Measurements from ENCODE around the gene ASMTL.
"Not testable (repeated sequence)": the region's sequence is repeated elsewhere in the genome, so short reads cannot be mapped to it uniquely, and the experiment has no call there.

ASMTL gene, protein sequence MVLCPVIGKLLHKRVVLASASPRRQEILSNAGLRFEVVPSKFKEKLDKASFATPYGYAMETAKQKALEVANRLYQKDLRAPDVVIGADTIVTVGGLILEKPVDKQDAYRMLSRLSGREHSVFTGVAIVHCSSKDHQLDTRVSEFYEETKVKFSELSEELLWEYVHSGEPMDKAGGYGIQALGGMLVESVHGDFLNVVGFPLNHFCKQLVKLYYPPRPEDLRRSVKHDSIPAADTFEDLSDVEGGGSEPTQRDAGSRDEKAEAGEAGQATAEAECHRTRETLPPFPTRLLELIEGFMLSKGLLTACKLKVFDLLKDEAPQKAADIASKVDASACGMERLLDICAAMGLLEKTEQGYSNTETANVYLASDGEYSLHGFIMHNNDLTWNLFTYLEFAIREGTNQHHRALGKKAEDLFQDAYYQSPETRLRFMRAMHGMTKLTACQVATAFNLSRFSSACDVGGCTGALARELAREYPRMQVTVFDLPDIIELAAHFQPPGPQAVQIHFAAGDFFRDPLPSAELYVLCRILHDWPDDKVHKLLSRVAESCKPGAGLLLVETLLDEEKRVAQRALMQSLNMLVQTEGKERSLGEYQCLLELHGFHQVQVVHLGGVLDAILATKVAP

DNA sequence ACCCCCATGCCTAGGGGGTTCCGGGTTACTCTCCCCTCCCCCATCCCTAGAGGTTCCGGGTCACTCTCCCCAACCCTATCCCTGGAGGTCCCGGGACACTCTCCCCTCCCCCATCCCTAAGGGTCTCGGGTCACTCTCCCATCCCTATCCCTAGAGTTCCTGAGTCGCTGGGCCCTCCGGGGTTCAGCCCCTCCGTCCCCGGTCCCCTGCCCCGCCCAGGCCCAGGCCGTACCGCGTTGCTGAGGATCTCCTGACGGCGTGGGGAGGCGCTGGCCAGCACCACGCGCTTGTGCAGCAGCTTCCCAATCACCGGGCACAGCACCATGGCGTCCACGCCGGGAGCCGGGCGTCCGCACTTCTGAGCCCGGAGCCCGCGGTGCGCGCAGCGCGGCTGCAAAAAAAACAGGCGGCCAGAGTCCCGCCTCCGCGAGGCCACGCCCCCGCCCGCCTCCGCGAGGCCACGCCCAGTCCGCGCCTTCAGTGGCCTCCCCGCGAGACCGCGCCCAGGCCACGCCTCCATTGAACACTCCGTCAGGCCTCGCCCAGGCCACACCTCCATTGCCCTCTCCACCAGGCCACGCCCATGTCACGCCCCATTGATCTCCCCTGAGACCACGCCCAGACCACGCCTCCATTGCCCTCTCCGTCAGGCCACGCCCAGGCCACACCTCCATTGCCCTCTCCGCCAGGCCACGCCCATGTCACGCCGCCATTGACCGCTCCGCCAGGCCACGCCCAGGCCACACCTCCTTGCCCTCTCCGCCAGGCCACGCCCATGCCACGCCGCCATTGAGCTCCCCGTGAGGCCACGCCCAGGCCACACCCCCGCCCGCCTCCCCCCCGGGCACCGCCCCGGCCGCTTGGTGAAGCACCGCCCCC, at the start of gene ASMTL:
TSS of gene ASMTL (minus strand) at position 394 of the 879 bp plus-strand sequence. CDS start at position 325, 69 bp downstream.
- peak; percentile 100 for DNase-seq

DNA sequence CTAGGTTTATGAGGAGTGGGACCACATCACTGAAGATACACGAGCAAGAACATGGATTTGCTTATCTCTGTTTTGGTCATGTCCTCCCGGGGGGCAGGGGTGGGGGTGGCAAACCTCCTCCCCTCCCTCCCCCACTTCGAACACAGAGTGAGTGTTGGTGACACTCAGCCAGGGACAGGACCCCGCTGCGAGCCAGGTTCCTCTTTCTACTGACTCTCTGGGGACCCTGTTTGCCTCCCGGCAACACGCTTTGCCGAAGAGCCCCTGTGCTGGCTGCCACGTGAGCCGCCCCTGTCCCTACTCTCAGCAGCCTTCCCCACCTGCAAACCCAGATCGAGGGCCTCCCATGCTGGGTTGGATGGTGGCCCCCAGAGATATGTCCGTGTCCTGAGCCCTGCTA, 49.5 kb upstream of the ASMTL start:
- no peak for DNase-seq

DNA sequence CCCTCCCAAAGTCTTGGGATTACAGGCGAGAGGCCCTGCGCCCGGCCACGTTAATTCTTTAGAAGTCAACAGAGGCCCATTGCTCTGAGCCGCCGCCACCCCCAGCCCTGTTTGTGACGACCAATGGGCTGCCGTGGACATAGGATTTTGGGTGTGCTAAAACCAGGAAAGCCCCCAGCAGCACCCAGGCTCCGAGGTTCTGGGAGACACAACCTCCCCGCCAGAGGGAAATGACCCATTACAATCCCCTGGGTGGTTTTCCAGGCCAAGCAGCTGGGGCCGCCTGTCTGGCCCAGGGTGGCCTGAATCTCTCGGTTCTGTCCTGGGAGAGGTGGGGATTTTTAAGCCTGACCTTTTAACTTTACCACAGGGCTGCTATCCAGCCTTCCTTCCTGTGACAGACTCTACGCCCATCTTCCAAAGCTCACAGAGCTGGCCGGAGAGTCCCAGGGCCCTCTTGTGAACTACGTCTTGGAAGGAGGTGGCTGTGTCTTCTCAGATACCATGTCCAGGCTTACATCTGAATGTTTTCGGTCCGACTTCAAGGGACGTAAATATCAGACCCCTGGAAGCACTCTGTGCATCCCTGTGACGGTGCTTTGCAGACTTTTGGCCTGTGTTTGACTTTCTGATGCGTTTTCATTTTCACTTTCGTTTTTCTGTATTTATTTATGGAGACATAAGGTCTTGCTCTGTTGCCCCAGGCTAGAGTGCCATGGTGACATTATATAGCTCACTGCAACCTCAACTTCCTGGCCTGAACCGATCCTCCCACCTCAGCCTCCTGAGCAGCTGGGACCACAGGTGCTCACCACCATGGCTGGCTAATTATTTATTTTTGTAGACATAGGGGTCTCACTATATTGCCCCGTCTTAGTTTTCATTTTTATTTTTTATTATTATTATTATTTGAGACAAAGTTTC, 48.3 kb upstream of the ASMTL start:
- no peak for DNase-seq

DNA sequence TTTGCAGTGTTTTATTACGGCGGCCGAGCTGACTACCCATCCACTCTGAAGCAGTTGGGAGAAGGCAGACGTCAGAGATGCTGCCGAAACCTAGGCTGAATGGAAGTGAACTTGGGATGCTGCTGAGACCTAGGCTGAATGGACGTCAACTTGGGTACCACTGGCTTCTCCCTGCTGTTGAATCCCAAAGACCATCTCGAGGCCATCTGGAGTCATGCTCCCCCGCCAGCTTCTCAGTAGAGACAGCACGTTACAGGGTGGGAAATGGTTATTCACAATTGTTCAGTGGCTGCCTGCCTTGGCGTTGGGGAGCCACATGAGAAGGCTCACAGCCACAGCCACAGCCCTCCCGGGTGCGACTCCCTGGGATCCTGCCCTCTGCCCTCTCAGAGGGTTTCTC, 43.4 kb upstream of the ASMTL start:
- DNase-seq: peak; percentile 17

DNA sequence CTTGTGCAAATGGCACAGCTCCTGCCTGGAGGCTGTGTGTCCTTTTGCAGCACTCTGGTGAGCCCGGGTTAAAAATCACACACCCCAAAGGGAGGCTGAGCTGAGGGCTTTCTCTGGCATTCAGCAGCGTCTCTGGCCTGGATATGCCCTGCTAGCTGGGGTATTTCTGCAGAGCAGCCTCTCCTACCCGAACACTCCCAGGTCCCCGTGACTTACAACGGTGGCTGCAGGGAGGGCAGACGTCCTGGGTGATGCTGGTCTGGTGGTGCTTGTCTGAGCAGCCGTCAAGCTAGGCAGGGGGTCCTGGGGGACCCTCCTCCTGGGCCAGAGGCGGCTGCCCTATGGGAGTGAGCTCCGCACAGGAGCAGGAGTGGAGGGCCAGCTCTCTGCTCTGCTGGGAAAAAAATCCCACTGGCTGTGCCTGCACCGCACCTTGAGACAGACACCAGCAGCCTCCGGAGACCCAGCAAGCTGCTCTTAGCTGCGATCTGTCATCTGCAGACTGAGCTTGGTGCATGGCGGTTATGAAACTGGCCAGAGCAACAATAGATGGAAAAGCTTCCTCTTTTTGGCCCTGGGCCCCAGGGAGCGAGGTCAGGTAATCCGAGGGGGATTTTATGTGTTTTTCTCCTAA, 41.3 kb upstream of the ASMTL start:
- DNase-seq: peak; percentile 35

DNA sequence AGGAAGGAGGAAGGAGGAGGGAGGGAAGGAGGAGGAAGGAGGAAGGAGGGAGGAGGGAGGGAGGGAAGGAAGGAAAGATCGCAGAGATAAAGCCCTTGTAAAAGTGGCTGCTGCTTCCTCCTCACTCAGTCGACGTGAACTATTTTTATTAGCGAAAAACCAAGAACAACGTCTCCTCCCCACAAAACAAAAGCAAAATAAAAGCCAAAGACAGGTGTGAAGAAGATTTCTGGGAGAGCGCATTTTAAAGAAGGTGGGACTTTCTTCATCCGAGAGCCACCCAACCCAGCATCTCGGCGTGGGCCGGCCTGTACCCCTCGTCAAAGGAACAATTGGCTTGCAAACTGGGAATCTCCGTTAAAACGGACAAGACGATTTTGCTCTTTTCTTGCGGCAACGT, 40.7 kb upstream of the ASMTL start:
- DNase-seq: no peak

DNA sequence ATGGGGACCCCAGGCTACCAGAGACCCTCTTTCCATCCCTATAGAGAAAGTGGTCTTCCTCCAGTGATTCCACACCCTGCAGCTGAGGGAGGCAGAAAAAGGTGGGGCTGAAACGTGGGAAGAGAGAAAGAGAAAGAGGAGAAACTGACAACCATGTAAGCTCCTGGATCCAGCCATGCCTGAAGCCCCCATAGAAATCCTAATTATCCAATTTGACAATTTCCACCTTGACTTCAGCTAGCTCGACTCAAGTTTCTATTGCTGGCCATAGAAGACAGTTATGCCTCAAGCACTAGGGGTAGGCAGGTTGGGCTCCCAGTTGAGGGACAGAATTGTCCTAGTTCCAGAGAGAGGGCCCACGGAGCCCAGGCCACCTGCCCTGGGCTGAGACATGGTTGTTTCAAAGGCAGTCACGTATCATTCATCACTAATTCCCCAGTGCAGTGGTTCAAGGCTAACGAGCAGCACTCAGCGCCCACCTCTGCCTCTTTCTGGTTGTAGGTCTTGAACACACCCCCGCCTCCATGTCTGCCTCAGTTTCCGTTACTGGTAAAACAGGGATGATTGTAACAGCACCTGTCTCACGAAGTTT, 39.8 kb upstream of the ASMTL start:
- peak; percentile 19 for DNase-seq

DNA sequence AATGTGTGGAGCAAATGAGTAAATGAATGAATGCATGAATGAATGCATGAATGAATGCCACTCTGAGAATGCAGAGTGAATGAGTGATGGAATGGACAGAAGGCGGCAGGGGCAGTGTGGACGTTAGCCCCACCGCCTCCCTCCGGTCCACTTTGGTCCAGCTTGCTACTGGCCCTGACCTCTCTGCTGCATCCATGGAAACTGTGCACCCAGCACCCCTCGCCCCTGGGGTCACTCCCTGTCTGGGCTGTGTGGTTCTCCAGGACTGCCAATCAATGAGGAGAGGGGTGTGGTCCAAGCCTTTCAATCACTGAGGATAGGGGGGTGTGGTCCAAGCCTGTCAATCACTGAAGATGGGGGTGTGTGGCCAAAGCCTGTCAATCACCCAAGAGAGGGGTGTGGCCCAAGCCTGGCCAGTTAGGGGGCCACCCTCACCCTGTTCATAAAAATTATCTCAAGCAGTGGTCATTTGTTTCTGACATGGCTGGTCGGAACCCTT, 39.2 kb upstream of the ASMTL start:
- DNase-seq: peak; percentile 39

DNA sequence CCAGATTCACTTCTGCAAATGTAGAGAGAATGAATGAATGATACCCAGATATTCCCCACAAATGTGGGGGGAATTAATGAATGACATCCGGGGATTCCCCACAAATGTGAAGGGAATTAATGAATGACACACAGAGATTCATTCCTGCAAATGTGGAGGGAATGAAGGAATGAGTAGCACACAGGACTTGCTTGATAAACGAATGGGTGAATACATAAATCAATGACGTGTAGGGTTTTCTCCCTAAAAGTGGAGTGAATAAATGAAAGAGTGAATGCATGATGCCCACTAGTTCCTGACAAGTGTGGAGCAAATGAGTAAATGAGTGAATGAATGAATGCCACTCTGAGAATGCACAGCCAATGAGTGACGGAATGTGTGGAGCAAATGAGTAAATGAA, 38.5 kb upstream of the ASMTL start:
- DNase-seq: not testable (repeated sequence)

DNA sequence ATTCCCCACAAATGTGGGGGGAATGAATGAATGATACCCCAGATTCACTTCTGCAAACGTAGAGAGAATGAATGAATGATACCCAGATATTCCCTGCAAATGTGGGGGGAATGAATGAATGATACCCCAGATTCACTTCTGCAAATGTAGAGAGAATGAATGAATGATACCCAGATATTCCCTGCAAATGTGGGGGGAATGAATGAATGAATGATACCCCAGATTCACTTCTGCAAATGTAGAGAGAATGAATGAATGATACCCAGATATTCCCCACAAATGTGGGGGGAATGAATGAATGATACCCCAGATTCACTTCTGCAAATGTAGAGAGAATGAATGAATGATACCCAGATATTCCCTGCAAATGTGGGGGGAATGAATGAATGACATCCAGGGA, 38.0 kb upstream of the ASMTL start:
- not testable (repeated sequence) for DNase-seq

DNA sequence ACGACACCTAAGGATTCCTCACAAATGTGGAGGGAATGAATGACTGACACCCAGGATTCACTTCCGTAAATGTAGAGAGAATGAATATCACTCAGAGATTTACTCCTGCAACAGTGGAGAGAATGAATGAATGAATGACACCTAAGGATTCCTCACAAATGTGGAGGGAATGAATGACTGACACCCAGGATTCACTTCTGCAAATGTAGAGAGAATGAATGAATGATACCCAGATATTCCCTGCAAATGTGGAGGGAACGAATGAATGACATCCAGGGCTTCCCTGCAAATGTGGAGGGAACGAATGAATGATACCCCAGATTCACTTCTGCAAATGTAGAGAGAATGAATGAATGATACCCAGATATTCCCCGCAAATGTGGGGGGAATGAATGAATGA, 36.6 kb upstream of the ASMTL start:
- not testable (repeated sequence) for DNase-seq

DNA sequence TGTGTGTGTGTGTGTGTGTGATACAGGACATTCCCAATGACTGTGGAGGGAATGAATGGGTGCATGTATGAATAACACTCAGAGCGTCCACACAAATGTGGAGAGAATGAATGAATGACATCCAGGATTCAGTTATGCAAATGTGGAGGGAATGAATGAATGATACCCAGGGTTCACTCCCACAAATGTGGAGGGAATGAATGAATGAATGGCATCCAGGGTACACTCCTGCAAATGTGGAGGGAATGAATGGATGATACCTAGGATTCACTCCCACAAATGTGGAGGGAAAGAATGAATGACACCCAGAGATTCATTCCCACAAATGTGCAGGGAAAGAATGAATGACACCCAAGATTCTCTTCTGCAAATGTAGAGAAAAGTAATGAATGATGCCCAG, 36.0 kb upstream of the ASMTL start:
- no peak for DNase-seq

DNA sequence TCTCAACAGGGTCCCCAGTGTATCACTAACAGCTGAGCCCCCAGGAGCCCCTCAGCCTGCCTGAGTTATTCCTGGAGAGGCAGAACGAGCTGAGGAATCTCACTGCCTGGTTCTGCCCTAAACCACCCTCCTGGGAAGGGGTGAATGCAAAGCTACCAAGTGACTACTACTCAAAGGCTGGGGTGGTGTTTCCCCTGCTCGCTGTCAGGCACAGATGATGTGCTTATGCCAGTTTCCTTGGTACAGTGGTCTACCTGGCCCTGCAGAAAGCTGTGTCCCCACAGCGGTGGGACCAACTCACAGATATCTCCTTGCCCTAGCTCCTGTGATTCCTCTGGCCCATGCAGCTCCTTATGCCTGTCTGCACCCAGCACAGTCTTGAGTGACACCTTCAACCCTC, 35.4 kb upstream of the ASMTL start:
- DNase-seq: peak; percentile 12

DNA sequence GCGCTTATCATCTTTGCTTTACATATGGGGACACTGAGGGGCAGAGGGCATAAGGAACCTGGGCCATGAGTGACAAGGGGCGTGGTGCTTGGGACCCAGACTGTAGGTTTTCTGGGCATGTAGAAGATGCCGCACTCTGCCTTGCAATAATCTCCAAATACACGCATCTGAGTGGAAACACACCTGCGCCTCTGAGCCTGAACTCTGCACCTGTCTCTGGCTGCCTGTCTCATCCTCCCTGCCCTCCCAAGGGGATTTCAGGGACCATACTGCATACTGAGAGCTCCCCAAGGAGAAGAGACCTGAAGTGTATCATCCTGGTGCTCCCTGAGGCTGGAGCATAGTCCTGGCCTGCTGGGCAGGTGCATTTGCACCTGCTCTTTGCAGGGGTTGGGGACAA, 34.7 kb upstream of the ASMTL start:
- DNase-seq: peak; percentile 16

DNA sequence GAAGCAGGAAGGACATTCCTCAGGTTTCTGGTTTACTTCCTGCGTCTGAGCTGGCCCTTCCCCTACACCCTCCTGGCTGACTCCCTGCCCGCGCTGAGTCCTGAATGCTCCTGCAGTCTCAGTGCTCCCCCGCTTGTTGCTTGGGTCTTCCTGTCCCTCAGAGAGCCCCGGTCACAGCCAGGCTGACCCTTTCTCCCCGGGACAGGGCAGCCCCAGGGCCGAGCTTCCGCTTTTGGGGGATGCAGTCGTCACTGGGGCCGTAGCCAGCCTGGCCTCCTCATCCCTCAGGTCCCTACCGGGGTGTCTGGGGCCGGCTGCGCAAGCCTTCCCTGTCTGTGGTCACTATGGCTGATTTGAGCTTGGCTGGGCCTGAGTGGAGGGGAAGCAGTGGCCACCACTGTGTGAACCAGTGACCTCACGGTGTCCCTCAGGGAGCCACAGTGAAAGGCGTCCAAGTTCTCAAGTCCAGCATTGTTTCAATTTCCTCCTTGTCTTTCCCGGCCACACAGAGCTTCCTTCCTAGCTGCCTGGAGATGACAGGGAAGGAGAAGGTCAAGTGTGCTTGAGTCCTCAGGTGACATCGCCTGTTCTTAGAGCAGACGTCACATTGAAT, 34.1 kb upstream of the ASMTL start:
- DNase-seq: peak; percentile 17

DNA sequence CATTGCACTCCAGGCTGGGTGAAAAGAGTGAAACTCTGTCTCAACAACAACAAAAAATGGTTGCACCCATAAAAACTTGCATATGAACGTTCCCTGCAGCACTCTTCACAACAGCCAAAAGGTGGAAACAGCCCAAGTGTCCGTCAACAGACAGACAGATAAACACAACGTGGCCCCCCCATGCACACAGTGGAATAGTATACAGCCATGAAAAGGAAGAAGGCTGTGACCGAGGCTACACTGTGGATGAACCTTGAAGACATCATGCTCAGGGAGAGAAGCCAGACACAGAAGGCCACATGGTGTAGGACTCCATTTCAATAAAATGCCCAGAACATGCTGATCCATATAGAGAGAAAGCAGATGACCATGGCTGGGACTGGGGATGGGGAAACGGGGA, 33.5 kb upstream of the ASMTL start:
- peak; percentile 12 for DNase-seq

DNA sequence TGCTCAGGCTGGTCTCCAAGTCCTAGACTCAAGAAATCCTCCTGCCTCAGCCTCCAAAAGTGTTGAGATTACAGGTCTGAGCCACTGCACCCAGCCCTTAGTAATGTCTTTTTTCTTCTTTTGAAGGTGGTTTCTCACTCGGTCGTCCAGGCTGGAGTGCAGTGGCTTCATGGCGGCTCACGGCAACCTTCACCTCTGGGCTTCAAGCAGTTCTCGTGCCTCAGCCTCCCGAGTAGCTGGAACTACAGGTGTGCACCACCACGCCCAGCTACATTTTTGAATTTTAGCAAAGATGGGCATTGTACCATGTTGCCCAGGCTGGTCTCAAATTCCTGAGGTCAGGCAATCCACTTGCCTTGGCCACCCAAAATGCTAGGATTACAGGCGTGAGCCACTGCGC, 32.3 kb upstream of the ASMTL start:
- peak; percentile 17 for DNase-seq

DNA sequence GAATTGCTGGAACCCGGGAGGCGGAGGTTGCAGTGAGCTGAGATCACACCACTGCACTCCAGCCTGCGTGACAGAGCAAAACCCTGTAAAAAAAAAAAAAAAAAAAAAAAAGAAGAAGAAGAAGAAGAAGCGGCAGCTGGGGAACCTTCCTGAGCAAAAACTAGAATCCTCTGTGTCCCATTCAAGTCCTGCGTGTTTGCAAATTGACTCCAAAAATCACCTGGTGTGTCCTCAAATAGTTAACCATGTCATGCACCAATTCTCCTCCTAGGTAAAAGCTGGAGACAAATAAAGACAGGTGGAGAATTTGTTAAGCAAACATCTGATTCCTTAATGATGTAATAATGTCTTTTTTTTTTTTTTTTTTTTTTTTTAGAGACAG, 31.9 kb upstream of the ASMTL start:
- no peak for DNase-seq

DNA sequence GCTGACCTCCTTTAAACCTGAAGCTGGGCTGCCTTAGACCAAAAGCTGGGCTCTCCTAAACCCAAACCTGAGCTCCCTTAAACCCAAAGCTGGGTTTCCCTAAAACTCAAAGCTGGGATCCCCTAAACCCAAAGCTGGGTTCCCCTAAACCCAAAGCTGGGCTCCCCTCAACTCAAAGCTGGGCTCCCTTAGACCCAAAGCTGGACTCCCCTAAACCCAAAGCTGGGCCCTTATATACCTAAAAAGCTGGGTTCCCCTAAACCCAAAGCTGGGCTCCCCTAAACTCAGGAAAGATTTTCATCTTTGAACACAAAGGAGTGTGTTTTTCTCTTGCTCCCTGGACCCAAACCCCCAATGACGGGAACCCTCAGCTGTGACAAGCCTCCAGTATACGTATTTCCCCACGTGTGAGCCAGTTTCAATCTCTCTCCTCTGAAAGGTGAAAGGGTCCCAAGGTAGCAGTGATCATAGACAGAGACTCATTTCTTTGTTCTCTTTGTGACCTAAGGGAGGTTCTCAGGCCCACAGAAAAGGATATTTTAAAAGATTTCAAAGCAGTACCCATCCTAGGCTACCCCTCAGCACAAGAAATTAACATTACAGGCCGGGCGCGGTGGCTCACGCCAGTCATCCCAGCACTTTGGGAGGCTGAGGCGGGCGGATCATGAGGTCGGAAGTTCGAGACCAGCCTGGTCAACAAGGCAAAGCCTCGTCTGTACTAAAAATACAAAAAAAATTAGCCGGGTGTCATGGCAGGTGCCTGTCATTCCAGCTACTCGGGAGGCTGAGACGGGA, 31.3 kb upstream of the ASMTL start:
- DNase-seq: peak; percentile 13

DNA sequence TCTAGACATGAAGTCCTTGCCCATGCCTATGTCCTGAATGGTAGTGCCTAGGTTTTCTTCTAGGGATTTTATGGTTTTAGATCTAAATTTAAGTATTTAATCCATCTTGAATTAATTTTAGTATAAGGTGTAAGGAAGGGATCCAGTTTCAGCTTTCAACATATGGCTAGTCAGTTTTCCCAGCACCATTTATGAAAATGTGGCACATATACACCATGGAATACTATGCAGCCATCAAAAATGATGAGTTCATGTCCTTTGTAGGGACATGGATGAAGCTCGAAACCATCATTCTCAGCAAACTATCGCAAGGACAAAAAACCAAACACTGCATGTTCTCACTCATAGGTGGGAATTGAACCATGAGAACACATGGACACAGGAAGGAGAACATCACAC, 29.8 kb upstream of the ASMTL start:
- DNase-seq: not testable (repeated sequence)
